Stimulated activated CD8-positive, alpha-beta memory T cell treated with anti-CD3 and anti-CD28 coated beads, Interleukin-2, amount 100 ng/mL, for 1 hour (primary cell): ENCODE measurements around the gene ANKRD13D.

ENCODE experiments used
- DNase-seq, 2 donors: peaks; one replicate each; pipeline ENCODE4 v3.0.0-alpha.2; 2020; ENCODE audit warnings: low read depth in 2 of 2

Gene ANKRD13D

DNA sequence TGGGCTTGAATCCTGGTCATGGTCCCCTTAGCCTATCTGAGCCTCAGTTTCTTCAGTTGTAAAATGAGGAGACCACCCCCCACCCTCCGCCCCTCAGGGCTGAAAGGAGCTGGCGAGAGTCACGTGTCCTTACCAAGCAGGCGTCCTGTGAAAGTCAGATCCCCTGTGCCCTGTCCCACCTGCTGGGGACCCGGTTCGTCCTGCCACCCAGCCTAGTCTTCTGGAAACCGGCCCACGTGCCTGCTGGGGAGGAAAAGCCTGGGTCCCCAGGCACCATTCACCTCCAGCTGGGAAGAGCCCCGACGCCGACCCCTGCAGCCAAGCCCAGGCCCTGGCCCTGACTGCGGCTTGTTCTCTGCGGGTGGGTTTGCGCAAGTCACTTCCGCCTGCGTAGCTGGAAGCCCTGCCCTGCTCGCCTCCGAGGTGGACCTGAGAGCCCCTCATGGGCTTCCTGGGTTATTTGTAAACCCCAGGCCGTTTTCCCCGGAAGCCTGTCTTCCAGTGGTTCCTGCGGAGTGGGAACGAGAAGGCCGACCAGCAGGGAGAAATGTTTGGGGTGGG is 13.5 kb downstream of the ANKRD13D start:
- no peak for DNase-seq

DNA sequence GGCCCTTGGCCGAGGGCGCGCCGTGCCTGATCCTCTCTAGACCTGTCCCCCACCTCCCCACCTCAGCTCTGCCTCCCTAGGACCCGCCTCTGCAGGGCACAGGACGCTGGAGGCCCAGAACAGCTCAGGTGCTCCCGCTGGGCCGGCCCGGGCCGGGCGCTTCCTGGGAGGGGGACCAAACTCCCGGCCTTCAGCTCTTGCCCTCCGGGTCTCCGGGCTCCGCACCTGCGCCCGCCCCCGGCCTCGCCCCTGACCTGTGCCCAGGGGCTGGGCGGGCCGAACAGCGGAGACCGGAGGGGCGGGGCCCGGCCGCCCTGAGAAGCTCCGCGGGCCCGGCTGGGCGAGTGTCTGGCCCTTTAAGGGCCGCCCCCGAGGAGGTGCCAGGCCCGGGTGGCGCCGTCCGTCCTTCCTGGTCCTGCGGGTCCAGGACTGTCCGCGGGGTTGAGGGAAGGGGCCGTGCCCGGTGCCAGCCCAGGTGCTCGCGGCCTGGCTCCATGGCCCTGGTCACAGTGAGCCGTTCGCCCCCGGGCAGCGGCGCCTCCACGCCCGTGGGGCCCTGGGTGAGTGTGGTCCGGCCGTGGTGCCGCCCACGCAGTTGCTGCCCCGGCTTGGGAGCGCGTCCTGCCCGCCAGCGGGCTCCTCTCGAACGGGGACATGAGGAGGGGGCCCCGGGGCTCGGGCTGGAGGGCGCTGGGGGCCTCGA is 14.2 kb downstream of the ANKRD13D start, which contains the start of gene SSH3:
Gene SSH3 (plus strand): TSS at position 399 of the 703 bp plus-strand sequence. CDS start 96 bp downstream, at position 495.
- DNase-seq: no peak

- no peak for DNase-seq
These were observed 14.8 kb downstream of the ANKRD13D start for GRCh38 chr11:67303835-67304411.

DNA sequence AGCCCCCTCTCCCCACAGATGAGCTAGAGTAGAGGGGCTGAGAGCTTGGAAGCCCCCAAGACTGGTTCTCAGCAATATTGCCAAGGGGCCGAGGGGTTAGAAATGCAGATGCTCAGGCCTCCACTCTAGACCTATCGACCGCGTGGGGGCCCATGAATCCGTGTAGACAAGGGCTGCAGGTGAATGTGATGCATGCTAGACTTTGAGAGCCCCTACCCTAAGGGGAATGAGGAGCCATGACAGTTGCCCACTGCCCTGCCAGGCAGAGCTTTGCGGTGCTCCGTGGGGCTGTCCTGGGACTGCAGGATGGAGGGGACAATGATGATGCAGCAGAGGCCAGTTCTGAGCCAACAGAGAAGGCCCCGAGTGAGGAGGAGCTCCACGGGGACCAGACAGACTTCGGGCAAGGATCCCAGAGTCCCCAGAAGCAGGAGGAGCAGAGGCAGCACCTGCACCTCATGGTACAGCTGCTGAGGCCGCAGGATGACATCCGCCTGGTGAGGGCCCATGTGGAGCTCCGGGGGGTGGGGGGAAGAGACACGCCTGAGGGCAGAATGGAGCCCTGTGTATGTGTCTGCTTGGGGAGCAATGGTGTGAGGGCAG is 15.5 kb downstream of the ANKRD13D start:
- no peak for DNase-seq

- no peak for DNase-seq
These were observed 17.9 kb downstream of the ANKRD13D start for GRCh38 chr11:67306769-67307544.

DNA sequence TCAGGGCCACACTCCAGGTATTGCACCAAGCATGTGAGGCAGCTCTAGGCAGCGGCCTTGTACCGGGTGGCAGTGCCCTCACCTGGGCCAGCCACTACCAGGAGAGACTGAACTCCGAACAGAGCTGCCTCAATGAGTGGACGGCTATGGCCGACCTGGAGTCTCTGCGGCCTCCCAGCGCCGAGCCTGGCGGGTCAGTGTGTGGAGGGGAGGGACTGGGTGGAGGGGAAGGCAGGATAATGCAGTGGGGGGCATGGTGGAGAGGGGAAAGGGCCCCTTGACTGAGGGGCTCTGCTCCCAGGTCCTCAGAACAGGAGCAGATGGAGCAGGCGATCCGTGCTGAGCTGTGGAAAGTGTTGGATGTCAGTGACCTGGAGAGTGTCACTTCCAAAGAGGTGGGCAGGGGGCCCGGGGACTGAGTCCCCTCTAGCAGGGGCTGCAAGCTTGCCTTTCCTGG is 18.5 kb downstream of the ANKRD13D start:
- DNase-seq: no peak

DNA sequence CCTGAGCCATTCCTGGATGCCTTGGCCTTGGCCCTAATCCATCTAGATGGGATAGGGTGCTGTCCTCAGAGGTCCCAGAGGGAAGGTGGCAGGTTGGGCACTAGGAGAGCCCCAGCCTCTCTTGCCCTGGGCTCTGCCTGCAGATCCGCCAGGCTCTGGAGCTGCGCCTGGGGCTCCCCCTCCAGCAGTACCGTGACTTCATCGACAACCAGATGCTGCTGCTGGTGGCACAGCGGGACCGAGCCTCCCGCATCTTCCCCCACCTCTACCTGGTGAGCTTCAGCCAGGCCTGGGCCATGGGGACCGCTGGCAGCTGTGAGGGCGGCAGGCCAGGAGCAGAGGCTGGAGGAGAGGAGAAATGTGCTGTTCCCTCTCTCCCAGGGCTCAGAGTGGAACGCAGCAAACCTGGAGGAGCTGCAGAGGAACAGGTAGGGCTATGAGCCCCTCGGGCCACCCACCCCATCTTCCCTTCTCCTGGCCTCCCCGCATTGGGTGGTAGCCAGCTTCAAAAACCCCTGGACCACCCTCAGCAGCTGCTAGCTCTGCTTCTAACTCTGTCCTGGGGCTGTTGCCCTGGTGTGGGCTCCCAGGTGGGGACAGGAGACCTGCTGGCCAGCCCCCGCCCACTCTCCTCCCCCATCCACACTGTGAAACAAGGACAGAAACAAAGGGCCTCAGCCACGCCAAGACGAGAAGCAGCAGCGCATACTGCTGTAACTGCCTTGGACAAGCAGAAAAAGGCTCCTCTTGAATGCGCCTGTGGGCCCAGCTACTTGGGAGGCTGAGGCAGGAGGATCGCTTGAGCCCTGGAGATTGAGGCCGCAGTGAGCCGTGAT is 19.1 kb downstream of the ANKRD13D start:
- DNase-seq: no peak

DNA sequence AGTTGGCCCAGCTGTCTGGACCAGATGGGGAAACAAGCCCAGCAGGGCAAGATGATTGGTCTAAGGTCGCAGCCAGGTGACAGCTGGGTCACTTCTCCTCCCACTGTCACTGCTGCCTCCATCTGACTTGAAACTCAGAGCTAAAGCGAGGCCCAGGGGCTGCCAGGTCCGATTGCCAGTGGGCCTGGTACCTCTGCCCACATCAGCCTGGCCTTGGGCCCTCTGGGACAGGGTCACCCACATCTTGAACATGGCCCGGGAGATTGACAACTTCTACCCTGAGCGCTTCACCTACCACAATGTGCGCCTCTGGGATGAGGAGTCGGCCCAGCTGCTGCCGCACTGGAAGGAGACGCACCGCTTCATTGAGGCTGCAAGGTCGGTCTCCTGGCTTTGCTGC is 20.1 kb downstream of the ANKRD13D start:
- DNase-seq: no peak

DNA sequence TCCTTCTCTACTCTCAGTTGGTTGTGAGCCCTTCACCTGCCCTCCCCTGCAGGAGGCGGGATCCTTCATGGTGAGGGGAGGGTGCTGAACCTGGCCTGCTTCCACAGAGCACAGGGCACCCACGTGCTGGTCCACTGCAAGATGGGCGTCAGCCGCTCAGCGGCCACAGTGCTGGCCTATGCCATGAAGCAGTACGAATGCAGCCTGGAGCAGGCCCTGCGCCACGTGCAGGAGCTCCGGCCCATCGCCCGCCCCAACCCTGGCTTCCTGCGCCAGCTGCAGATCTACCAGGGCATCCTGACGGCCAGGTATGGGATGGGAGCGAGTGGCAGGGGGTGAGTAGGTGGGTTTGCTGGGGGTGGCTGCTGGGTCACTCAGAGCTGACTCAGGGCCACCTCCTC is 20.6 kb downstream of the ANKRD13D start:
- no peak for DNase-seq

GRCh38 chr11:67310246-67311050 is 21.3 kb downstream of the ANKRD13D start:
- DNase-seq: no peak

DNA sequence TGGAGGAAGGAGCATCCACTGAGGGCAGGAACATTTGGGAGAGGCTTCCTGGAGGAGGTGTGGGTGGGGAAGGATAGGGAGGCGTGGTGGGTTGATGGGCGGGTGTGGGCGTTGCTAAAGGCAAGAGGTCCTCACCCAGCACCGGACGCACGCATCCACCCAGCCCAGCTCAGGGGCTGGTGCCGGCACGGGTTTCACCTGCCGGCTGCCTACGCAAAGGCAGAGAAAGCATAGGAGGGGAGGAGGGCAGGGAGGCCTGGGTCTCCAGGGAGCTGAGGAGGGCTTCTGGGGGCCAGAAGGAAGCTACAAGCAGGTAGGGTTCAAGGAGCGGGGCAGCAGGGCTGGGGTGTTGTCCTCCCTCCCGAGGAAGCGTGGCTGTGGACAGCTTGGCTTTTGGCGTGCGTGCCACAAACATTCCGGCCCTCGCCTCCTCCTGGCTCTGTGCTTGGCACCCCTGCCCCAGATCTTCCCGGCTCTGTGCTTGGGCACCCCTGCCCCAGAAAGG is 22.0 kb downstream of the ANKRD13D start:
- no peak for DNase-seq

DNA sequence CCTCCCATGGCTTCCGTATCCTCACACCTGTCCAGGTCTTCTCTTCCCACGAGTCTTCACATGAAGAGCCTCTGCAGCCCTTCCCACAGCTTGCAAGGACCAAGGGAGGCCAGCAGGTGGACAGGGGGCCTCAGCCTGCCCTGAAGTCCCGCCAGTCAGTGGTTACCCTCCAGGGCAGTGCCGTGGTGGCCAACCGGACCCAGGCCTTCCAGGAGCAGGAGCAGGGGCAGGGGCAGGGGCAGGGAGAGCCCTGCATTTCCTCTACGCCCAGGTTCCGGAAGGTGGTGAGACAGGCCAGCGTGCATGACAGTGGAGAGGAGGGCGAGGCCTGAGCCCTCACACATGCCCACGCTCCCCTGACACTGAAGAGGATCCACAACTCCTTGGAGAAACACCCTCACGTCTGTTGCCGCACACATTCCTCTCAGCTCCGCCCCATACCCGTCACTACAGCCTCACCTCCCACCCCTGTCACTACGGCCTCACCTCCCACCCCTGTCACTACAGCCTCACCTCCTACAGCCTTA is 22.5 kb downstream of the ANKRD13D start:
- DNase-seq: no peak

GRCh38 chr11:67312187-67313021 is 23.3 kb downstream of the ANKRD13D start:
- no peak for DNase-seq

DNA sequence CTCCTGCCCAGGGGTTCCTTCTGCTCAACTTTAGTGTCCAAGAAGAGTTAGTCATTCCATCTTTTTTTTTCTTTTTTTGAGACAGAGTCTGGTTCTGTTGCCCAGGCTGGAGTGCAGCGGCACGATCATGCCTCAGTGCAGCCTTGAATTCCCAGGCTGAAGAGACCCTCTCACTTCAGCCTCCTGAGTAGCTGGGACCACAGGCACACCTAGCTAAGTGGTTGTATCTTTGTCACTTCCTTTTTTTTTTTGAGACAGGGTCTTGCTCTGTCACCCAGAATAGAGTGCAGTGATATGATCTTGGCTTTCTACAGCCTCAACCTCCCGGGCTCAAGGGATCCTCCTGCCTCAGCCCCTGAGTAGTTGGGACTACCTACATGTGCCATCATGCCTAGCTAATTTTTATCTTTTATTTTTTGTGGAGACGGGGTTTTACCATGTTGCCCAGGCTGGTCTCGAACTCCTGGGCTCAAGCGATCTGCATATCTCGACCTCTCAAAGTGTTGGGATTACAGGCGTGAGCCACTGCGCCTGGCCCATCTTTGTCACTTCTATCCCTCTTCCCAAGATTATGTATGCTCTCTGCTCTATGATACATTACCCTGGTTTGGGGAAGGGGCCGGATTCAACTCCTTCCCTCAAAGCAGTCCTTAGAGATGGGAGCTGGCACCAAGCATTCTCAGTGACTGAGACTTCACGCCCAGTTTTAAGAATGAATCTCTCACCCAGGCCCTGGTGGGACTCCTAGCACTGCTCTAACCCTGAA is 24.2 kb downstream of the ANKRD13D start:
- no peak for DNase-seq

GRCh38 chr11:67314218-67314617 is 25.1 kb downstream of the ANKRD13D start:
- no peak for DNase-seq

DNA sequence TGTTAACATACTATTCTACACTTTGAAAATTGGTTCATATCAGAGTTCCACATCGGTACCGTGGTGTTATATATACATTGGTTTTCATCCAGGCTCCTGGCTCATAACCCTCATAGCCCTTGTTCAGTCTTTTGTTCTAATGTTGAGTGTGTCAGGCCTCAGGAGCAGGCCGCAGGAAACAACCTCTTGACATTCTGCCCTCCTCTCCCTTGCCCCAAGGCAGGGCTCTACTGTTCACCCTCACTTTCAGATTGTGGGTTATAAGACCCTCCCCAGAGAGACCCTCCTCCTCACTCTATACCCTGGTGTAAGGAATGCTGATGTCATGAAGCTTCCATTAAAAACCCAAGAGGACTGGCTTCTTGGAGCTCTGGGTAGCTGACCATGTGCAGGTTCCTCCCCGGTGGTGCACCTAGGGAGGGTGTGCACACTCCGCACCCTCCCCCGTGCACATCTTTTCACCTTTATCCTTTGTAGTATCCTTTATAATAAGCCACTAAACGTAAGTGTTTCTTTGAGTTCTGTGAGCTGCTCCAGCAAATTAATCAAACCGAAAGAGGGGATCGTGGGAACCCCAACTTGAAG is 26.3 kb downstream of the ANKRD13D start:
- no peak for DNase-seq

DNA sequence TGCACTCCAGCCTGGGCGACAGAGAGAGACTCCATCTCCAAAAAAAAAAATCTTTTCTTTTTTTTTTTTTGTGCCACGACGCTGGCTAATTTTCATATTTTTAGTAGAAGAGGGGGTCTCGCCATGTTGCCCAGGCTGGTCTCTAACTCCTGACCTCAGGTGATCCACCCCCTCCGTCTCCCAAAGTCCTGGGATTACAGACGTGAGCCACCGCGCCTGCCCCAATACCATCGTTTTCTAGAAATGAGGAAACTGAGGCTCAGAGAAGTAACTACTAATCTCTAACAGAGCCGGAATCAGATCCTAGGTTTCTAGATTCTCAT is 27.7 kb downstream of the ANKRD13D start:
- DNase-seq: no peak
